Endothelial cell of umbilical vein (primary cell): ENCODE measurements around the gene PLXNB2. TPM values are rescaled to one million over a fixed set of nuclear protein-coding genes. Genes with fewer than 3 reads are reported as not detected.

Source experiments
- BruUV-seq: library from RNA; stranded (reverse); fragments of 400-500 nt; replicated peaks from 2 replicates; lab custom pipeline; 2021; lab: Mats Ljungman, UMichigan
- CTCF ChIA-PET: fragments of 300-600, 350-600 bp; sonication (Branson Sonifier 250); formaldehyde crosslinking; loops from one replicate; lab custom pipeline; 2021; ENCODE audit warnings: antibody characterized with exemption, inconsistent platforms; lab: Charles Lee
- POLR2A ChIA-PET: fragments of 300-600, 350-600 bp; sonication (Branson Sonifier 250); formaldehyde crosslinking; loops from one replicate; lab custom pipeline; 2021; ENCODE audit warnings: antibody characterized with exemption, inconsistent platforms; lab: Charles Lee
- DNase-seq: peaks from one replicate; pipeline ENCODE4 v3.0.0-alpha.2; 2011; ENCODE audit warnings: low read depth, low spot score
- FAIRE-seq: peaks from 2 replicates; lab custom pipeline; 2011; peaks lifted over from hg19 to GRCh38; lab: Jason Lieb, UNC
- H2AFZ ChIP-seq: 2 replicates; pipeline ENCODE4 v1.6.0; 2012; ENCODE audit warnings: low read depth, low read length, control low read depth, inconsistent platforms
- H3K27ac ChIP-seq: 2 replicates; pipeline ENCODE4 v1.5.1; 2011; ENCODE audit warnings: low read depth, mild to moderate bottlenecking, control low read depth, low read length, moderate library complexity; ENCODE audit not compliant: insufficient read depth
- H3K27me3 ChIP-seq, 2 experiments: 2 replicates each; pipeline versions ENCODE4 v1.6.0 to v1.6.1; 2011; ENCODE audit warnings: low read length in 2 of 2, mixed read lengths in 1 of 2; ENCODE audit not compliant: control insufficient read depth in 2 of 2, insufficient read depth in 2 of 2
- H3K36me3 ChIP-seq, 2 experiments: 2 replicates in 1 of 2; 3 replicates in 1 of 2; pipeline ENCODE4 v1.5.1; 2011; ENCODE audit warnings: low read length in 2 of 2, mild to moderate bottlenecking in 1 of 2, moderate library complexity in 1 of 2; ENCODE audit not compliant: control insufficient read depth in 2 of 2, insufficient read depth in 2 of 2; ENCODE audit errors: extremely low read depth in 1 of 2
- H3K4me1 ChIP-seq: 3 replicates; pipeline ENCODE4 v1.5.1; 2011; ENCODE audit warnings: mild to moderate bottlenecking, low read length; ENCODE audit not compliant: control insufficient read depth, insufficient read depth; ENCODE audit errors: extremely low read depth
- H3K4me2 ChIP-seq: 2 replicates; pipeline ENCODE4 v1.6.1; 2011; ENCODE audit warnings: low read length, control low read depth, mixed read lengths; ENCODE audit not compliant: insufficient read depth
- H3K4me3 ChIP-seq, 3 experiments: fragments of 200-600 bp in 1 of 3; sonication (generic), shearing (Covaris generic) in 1 of 3; replicated peaks in 1 of 3; 2 replicates each; pipeline ENCODE4 v1.5.1; 2011 to 2016; ENCODE audit warnings: control low read depth in 3 of 3, low read length in 3 of 3, mild to moderate bottlenecking in 2 of 3, inconsistent platforms in 1 of 3, low read depth in 1 of 3, moderate library complexity in 1 of 3; ENCODE audit not compliant: insufficient read depth in 1 of 3
- H3K79me2 ChIP-seq: 2 replicates; pipeline ENCODE4 v1.6.0; 2012; ENCODE audit warnings: low read length, inconsistent platforms; ENCODE audit not compliant: control insufficient read depth, insufficient read depth
- H3K9ac ChIP-seq: replicated peaks from 2 replicates; pipeline ENCODE3; 2011; ENCODE audit warnings: low read length, control low read depth; ENCODE audit not compliant: insufficient read depth; ENCODE audit errors: extremely low read depth
- H3K9me1 ChIP-seq: replicated peaks from 3 replicates; pipeline ENCODE4 v1.6.0; 2011; ENCODE audit warnings: mild to moderate bottlenecking, low read length; ENCODE audit not compliant: control insufficient read depth, insufficient read depth; ENCODE audit errors: extremely low read depth
- H3K9me3 ChIP-seq: replicated peaks from 2 replicates; pipeline ENCODE4 v1.5.1; 2012; ENCODE audit warnings: low read length, inconsistent platforms; ENCODE audit not compliant: control insufficient read depth, insufficient read depth
- H4K20me1 ChIP-seq: replicated peaks from 2 replicates; pipeline ENCODE3; 2011; ENCODE audit warnings: mild to moderate bottlenecking, low read length; ENCODE audit not compliant: control insufficient read depth, insufficient read depth; ENCODE audit errors: extremely low read depth
- JUN ChIP-seq: IDR thresholded peaks from 2 replicates; pipeline ENCODE4 v1.6.1; 2011; ENCODE audit warnings: borderline replicate concordance, low read depth; ENCODE audit not compliant: insufficient read length, insufficient read depth
- MYC ChIP-seq: IDR thresholded peaks from one replicate; pipeline ENCODE4 v1.6.1; 2011; ENCODE audit warnings: mild to moderate bottlenecking, low read depth, low read length
- POLR2A ChIP-seq: IDR thresholded peaks from 2 replicates; pipeline ENCODE4 v1.6.1; 2012; ENCODE audit warnings: low read depth, mild to moderate bottlenecking, control low read depth, low read length
- POLR2AphosphoS5 ChIP-seq: IDR thresholded peaks from 2 replicates; pipeline ENCODE4 v1.6.1; 2012; ENCODE audit warnings: low read depth, mild to moderate bottlenecking, control low read depth, low read length, moderate library complexity; ENCODE audit not compliant: insufficient read depth
- dilution Hi-C: fragments of 300-500 bp; cut with MboI; formaldehyde crosslinking; loops from one replicate; pipeline ENCODE4 v1.15.0; 2019; ENCODE audit warnings: low sequenced_read_pairs; ENCODE audit not compliant: extremely low pct_ligation_motif_present
- intact Hi-C: fragments of 100-400 bp; cut with micrococcal nuclease; formaldehyde crosslinking; loops from one replicate; pipeline ENCODE4 v1.10.0; 2022
- polyA plus RNA-seq, 4 experiments: library from polyadenylated mRNA; depleted of rRNA in 3 of 4; stranded (reverse) in 3 of 4; unstranded in 1 of 4; fragments of >200 nt; gene quantifications; 2 replicates each; pipeline versions ENCODE4 v1.2.1 to v1.2.3, GENCODE V29; 2011 to 2012; ENCODE audit warnings: missing spikeins in 1 of 4
- total RNA-seq: library from RNA; stranded (reverse); gene quantifications from 2 replicates; pipeline ENCODE4 v1.2.3, GENCODE V29; 2021
- TF ChIP-seq, protein P1 (sequence below): IDR thresholded peaks from 2 replicates; pipeline ENCODE4 v1.6.1; 2011; ENCODE audit not compliant: insufficient read depth, insufficient read length

Gene PLXNB2
- total and polyA plus RNA-seq, 2 donors (not counting 3 experiments of a cell fraction or from before 2014, with no cell fraction given), result 82.3 to 139 TPM

DNA sequence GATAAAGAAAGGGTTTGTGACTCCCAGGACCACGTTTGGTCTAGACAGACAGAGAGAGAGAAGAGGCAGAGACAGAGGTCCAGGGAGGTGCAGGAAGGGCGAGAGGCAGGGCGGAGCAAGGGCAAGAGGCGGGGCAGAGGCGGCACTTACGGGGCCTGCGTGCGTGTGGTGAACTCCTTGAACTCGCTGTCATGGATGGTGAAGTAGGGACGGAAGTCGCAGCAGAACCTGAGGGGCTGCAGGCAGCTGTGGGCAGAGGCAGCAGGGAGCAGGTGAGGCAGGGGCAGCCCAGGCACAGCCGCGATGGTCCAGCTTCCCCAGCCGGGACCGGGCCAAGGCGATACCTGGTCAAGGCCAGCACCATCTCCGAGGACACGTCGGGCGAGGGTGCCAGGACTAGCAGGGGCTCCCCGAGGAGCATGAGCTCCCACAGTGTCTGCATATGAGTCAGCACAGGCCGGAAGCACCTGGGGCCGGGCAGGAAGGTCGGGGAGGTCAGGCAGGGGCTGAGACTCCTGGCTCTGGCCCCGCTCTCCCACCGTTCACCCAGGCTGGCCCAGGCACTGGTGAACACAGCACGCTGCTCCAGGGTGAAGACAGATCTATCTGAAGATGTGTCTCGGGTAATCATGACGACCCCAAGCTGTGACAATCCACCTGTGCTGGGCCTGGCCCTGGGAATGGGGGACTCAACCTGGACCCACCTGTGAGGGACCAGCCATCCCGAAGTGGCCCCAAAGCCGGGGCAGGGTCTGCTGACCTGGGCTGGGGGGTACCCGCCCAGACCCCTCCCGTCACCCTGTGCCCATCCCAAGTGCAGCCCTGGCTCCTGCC lies 7.2 kb upstream of the PLXNB2 start:
- H3K9ac ChIP-seq, result no peak overlapping the region
- dilution Hi-C loops (no loop called here), intact Hi-C loops (no loop called here)
- ChIA-PET POLR2A (no interaction called here), CTCF (interaction anchor here (0.6 kb wide), 1 partner anchor 15 kb away, joined by 3 read pairs; no protein-coding TSS in a partner anchor)
- no peak overlapping the region for H3K4me3 ChIP-seq
- no peaks in the 10 kb centered on the region for H3K79me2 ChIP-seq
- no peaks in the 10 kb centered on the region for H3K27me3 ChIP-seq
- H3K4me2 ChIP-seq, result no peak overlapping the region
- no peak for TF ChIP-seq MYC
- TF ChIP-seq POLR2AphosphoS5, result peak; percentile 51
- FAIRE-seq, result peak; percentile 56
- H3K9me3 ChIP-seq, result no peaks in the 10 kb centered on the region
- H4K20me1 ChIP-seq, result no peaks in the 10 kb centered on the region
- no peaks in the 10 kb centered on the region for H3K36me3 ChIP-seq
- BruUV-seq, result no TSS peak
- H3K27ac ChIP-seq, result no peak overlapping the region
- peaks cover 9% of the 10 kb centered on the region for H3K4me1 ChIP-seq
- no peak overlapping the region for H2AFZ ChIP-seq
- no peak for DNase-seq
- H3K9me1 ChIP-seq, result no peaks in the 10 kb centered on the region

- CTCF ChIA-PET, result no interaction called here
- Histone ChIP-seq H3K9me1 (no peaks in the 10 kb centered on the region), H3K27ac (no peak overlapping the region), H3K79me2 (no peaks in the 10 kb centered on the region), H3K4me1 (peaks cover 9% of the 10 kb centered on the region), H3K36me3 (no peaks in the 10 kb centered on the region), H4K20me1 (no peaks in the 10 kb centered on the region), H3K9me3 (no peaks in the 10 kb centered on the region), H3K4me2 (no peak overlapping the region), H3K9ac (no peak overlapping the region), H3K27me3 (no peaks in the 10 kb centered on the region), H2AFZ (no peak overlapping the region), H3K4me3 (no peak overlapping the region)
- dilution Hi-C loops, result no loop called here
- FAIRE-seq (no peak), DNase-seq (no peak)
- BruUV-seq, result no TSS peak
- intact Hi-C loops, result no loop called here
- POLR2A ChIA-PET, result no interaction called here
- no peak for TF ChIP-seq POLR2A
- no peak for TF ChIP-seq POLR2AphosphoS5
- TF ChIP-seq, protein P1, sequence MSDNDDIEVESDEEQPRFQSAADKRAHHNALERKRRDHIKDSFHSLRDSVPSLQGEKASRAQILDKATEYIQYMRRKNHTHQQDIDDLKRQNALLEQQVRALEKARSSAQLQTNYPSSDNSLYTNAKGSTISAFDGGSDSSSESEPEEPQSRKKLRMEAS, result no peak
- no peak for TF ChIP-seq JUN
These were observed 6.6 kb upstream of the PLXNB2 start for GRCh38 chr22:50314081-50314454.
